HG03060 (cell line): ENCODE results near the gene DERA.
"Not testable (repeated sequence)": the region's sequence is repeated elsewhere in the genome, so short reads cannot be mapped to it uniquely, and the experiment has no call there.

Experiments used
- ATAC-seq: cut with Tn5 transposase; IDR thresholded peaks from one replicate; pipeline ENCODE4 v1.9.1; 2021; ENCODE audit warnings: low read depth, moderate number of reproducible peaks; ENCODE audit not compliant: unreplicated experiment

DERA gene

DNA sequence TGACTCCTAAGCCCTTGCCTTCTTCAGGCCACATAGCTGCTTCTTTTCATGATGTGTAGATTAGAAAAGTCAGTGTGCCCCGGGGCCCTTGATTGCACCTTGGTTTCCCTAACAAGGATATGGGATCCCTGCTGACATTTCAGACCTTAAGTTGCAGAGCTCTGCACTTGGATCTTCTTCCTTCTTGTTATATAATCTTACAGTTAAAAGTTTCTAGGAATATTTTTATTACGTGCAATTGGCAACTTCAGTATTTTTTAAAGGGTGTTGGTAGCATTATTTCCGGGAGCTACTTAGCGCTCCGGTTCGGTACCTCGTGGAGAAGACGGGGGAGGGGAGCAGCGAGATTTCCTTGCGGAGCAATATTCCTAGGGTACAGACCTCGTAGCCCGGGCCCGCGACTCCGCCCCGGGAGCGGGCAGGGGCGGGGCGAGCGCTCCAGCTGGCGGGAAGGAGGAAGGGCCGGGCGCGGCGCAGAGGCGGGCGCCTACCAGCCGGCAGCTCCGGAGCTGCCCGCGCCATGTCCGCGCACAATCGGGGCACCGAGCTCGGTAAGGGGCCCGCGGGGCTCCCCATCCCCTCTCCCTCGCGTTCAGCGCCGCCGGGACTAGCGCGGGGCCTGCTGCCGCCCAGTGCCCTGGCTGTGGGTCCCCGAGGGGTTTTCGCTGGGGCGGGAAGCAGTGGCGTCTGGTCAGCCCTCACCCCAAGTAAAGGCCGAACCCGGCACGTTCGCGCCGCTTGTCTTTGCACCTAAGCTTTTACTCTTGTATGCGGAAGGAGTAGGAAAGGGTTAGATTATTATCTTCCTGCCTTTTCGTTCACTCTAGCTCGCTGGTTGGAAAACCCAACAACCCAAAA lies at the start of gene DERA:
TSS of gene DERA (plus strand) at position 469 of the 858 bp plus-strand sequence. CDS start at position 521, 52 bp downstream.
- peak; percentile 59 for ATAC-seq

DNA sequence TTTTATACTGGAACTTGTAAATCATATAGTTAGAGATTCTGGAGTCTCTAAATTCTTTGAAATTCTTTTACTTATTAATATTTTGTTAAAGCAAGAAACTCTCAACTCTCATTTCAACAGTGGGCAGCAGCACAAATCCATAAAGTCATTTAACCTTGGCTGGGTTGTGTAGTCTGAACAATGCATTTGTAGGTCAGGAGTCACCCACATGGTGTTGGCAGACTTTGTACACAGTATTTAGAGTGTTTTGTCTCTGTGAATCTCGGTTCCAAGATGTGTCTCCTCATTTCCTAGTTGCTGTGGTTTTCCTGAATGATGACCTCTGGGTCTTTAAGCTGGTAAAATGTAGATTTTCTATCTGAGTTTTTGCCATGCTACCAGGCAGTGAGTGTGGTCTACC lies 49.7 kb upstream of the DERA start:
- ATAC-seq, result no peak

DNA sequence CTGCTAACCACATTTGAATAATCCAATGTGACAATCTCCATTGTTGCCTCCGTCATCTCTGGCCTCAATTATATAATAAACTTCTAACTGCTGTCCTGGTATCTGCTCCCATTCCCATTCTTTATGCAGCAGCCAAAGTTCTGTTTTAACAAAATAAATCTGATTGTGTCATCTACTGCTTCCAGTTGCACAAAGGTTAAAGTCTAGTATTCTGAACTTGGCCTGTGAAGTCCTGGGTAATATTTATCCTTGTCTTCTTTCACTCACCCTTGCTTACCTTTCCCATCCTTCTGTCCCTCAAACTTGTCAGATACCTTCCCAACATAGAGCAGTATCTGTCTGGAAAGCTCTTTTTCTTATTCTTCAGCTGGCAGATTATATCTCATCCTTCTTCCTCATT lies 48.3 kb upstream of the DERA start:
- no peak for ATAC-seq

DNA sequence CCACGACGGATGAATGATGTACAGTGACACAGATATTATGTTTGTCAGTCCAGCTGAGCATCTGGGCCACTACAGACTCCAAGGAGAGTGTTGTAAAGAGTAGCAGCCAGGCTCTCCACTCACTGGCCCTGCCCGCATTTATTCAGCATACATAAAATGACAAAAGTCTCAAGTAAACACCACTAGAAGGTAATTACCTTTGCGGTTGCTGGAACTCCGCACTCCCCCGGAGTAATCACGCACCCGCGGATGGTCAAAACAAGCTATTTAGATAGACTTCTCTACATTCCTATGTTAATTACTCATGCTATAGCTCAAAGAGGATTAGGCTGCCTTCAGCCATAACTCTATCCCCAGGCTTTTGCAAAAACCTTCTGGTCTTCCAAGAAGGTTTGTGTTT lies 47.8 kb upstream of the DERA start:
- ATAC-seq, result no peak

DNA sequence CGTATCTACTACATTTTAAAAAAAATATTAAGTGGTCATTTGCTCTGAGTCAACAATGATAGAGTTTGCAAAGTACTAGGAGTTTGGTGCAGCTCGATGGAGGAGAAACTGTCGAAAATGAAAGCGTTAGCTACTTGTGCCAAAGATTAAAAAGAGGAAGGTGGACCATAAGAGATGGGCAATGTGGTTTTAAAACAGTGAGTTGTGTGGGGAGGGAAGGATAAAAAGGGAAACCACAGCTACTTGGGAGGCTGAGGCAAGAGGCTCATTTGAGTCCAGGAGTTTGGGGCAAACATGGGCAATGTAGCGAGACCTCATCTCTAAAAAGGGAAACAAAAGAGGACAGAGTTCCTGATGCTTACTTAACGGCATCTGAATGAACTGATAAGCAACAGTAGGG lies 47.1 kb upstream of the DERA start:
- ATAC-seq, result peak; percentile 65

DNA sequence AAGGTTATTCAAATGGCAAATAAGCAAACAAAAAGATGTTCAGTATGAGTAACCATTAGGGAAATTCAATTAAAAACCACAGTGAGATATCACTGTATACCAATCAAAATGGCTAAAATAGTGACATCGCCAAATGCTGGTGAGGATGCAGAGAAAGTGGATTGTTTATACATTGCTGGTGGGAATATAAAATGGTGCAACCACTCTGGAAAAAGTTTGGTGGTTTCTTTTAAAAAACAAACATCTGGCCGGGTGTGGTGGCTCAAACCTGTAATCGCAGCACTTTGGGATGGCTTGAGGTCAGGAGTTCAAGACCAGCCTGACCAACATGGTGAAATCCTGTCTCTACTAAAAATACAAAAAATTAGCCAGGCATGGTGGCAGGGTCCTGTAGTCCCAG lies 42.9 kb upstream of the DERA start:
- no peak for ATAC-seq

DNA sequence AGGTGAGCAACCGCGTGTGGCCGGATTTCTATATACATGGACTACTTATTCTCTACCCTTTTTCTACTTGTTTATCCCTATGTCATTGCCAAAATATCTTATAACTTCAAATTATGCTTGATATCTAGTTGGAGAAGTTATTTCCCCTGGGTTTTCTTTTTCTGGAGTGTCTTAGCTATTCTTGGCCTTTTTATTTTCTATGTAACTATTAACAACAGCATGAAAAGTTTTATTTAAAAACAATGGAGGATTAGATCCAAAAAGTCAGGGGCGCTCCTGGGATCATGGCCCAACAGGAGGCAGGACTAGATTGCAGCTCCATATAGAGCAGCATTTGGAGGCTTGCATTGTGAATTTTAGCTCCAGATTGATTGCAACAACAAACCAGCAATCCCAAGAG lies 37.6 kb upstream of the DERA start:
- ATAC-seq, result no peak

DNA sequence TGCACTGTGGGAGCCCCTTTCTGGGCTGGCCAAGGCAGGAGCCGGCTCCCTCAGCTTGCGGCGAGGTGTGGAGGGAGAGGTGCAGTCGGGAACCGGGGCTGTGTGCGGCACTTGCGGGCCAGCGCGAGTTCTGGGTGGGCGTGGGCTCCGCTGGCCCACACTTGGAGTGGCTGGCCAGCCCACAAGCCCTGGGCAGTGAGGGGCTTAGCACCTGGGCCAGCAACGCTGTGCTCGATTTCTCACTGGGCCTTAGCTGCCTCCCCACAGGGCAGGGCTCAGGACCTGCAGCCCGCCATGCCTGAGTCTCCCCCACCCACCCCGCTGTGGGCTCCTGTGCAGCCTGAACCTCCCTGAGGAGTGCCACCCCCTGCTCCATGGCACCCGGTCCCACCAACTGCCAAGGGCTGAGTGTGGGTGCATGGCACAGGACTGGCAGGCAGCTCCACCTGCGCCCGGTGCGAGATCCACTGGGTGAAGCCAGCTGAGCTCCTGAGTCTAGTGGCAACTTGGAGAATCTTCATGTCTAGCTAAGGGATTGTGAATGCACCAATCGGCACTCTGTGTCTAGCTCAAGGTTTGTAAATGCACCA lies 36.5 kb upstream of the DERA start:
- not testable (repeated sequence) for ATAC-seq

DNA sequence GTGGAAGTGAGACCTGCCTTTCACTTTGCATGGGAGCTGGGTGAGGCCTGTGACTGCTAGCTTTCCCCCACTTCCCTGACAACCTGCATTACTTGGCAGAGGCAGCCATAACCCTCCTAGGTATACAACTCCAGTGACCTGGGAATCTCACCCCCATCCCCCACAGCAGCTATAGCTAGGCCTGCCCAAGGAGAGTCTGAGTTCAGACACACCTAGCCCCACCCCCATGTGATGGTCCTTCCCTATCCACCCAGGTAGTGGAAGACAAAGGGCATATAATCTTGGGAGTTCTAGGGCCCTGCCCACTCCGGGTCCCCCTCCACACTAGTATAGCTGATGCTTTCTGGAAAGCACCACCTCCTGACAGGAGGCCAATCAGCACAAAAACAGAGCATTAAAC lies 35.3 kb upstream of the DERA start:
- ATAC-seq, result no peak

DNA sequence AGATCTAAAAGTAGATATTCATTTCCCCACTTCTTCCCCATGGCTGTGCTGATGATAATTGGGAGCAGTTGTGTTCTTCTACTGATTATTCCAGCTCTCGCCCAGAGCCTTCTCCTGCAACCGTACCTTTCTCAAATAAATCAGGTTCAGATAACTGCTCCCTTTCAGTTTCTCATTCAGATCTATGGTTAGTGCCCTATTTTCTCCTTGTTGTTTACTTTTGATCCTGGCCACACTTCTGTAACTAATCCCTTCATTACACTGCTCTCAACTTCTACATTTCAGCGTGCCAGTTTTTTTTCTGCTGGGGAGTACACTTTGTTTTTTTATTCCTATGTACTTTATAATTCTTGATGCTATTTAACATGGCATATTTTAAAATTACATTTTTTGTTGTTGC lies 31.7 kb upstream of the DERA start:
- no peak for ATAC-seq

DNA sequence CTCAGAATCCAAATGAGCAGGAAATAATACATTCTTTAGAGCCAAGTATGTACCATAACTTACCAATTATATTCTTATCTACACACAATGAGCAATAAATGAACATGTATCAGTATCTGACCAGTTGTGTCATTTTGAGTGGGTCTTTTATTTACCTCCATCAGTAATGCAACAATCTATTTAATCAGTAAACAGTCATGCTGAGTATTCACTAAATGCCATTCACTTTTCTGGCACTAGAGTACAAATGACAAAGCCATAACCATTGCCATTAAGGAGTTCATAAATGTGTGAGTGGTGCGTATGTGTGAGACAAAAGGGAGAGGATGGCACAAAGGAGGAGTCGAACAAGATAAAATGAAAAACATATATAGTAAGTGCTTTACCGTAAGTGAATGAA lies 30.4 kb upstream of the DERA start:
- no peak for ATAC-seq

DNA sequence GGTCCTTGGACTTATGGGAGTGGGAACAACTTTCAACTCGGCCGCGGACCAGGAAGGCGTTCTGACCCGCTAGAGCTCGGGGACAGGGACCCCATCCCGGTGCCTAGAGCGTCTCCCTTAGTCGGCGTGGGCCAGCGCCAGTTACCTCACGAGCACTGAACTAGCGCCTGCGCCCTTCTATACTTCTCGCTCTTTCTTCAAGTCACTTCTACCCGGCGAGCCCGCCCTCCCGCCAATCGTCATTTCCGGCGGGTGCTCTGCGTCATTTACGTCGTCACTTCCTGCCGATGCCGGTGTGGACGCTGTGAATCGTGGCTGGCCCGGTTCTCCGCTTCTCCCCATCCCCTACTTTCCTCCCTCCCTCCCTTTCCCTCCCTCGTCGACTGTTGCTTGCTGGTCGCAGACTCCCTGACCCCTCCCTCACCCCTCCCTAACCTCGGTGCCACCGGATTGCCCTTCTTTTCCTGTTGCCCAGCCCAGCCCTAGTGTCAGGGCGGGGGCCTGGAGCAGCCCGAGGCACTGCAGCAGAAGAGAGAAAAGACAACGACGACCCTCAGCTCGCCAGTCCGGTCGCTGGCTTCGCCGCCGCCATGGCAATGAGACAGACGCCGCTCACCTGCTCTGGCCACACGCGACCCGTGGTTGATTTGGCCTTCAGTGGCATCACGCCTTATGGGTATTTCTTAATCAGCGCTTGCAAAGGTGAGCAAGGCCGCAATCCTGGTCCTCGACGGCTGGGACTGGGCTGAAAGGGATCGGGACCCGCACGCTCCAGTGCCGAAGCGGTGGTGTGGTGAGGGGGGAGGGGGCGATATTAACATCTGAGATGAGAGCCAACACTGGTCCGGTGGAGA lies 28.8 kb upstream of the DERA start, which contains the start of gene STRAP:
TSS of gene STRAP (plus strand) at position 270 of the 854 bp plus-strand sequence. CDS start at position 591, 321 bp downstream.
- peak; percentile 98 for ATAC-seq

DNA sequence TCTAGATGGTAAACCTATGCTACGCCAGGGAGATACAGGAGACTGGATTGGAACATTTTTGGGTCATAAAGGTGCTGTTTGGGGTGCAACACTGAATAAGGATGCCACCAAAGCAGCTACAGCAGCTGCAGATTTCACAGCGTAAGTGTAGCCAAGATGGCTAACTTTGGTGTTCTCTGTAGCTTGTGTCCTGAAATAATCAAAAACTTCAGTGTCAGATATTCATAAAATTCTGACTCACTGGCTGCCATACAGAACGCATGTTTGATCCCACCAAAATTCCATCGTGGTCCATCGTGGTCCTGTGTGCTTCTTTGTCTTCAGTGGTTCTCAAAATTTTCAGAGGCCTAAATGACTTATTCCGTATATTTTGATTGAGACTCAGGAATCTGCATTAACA lies 27.6 kb upstream of the DERA start:
- ATAC-seq, result no peak

DNA sequence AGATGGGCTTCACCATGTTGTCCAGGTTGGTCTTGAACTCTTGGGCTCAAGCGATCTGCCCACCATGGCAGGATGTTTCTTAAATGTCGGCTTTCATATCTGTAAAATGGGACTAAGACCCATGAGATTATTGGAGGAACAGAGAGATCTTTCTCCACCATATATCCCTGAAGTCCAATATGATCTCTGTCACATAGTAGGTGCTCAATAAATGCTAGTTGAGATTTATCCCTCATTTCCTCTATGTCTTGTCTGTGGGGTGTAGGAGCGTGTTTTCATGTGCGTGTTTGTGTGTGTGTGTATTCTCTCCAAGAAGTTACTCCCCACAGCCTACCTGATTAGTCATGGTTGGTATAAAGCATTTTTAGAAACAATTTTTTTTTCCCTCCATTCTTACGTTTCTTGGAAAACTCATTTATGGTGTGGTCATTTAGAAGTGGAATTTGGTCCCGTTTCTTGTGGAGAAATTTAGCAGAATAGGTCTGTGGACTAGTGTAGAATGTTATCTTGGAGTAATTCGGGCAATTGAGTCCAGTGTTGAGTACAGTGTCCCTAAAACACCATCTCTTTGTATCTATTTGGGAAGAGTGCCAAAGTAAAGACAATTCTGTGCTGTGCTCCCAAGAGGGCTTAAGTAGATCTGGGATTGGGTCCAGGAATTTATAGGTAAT lies 24.6 kb upstream of the DERA start:
- ATAC-seq, result no peak

DNA sequence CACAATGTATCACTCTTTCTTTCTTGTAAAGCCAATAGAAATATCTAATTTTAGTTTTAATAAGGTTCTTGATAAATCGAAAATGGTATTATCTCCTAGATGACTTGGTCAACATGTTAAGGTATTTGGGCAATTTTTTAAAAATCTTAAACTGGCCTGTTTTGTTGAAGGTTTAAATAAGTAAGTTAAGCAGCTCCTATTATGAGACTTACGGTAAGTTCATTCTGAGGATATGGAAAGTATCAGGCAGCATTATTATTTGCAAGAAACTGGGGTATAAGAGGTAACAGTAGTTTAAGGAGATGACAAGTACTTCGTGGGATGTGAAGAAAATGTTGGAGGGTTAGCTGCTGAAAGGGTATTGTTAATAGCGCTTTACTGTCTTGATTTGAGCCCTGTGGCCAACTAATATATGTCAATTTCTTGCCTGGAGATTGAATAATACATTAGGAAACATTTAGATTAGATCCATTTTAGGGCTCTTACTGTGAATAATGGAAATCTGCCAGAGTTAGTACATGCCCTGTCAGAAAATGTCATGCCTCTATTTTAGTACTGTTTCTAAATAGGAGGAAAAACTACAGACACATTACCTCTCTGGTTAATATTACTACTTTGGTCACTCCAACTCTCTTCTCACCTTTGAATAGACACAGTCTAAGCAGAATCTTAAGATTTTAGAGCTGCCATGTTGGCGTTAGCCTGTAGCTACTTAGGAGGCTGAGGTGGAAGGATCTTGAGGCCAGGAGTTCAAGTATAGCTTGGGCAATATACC lies 23.9 kb upstream of the DERA start:
- no peak for ATAC-seq

DNA sequence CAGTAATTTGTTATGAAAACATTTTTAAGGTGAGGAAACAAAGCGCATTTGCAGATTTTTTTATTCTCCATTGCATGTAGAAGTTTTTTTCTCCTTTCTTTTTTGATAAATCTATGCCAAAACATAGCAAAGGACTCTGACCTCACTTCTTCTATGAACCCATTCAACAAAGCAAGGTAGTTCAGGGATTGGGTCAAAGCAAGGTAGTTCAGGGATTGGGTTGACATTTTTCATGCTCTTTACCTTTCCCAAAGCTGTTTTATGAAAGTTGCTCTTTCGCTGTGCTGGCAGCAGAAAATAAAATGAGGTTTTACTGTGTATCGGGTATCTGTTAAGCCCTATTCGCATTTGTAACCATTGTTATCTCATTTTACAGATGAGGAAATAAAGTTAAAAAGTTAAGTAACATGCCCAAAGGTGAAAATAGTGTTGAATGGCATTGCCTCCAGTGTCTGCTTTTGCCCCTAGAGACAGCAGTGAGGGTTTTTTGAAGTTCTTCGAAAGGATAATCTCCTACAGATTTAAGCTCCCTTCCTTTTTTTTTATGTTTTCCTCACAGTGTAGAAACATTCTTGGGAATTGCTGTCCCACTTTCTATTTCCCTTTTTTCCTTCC lies 18.4 kb upstream of the DERA start:
- no peak for ATAC-seq

DNA sequence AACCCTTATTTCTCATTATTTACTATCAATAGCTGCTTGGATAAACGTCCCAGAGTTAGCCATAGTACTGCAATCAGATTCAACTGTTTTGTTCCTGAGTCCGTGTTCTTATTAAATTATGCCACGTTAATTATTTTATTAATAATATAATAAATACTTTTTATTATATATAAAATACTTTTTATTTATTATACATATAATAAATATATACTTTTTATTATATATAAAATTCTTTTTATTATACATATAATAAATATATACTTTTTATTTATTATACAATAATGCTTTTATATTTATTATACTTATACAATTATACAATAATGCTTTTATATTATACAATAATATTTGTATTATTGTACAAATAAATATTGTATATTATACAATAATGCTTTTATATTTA lies 17.9 kb upstream of the DERA start:
- no peak for ATAC-seq

DNA sequence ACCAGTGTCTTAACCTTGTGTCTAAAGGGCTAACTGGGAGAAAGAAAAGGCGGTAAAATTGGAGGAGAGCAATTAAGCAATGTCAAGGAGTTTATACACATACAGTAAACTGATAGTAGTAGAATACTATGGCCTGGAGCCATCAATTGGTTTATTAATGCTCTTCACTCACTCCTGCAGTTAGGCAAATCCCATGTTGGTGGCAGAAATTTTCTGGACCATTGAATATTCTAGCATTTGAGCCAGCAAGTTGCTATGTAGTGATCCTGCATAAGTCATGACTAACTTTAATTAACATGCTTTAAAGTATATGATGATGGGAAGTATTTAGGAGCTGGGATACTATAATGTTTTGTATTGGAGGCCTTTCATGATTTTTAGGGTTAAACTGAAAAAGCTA lies 14.3 kb upstream of the DERA start:
- no peak for ATAC-seq

DNA sequence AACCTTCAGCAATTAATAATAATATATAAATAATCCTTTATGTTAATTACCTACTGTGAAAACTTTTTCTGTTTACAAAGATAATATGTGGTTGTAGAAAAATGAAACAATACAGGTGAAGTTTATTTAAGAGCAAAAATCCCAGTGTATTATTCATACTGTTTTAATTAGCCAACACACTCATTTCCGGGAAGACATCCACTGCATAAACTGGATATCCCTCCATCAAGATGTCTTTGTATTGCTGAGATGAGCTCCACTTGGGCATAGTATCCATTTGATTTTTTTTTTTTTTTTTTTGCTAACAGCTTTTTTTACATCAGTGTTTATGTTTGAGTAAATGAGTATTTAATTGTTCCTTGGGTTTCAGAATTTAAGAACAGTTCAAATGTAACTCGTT lies 13.7 kb upstream of the DERA start:
- no peak for ATAC-seq
